Measurements from ENCODE around the gene PIEZO2.

GRCh38 chr18:10965119-10965518, 184.2 kb downstream of the PIEZO2 start:
- no peak for TF ChIP-seq POLR2A (IDR thresholded peaks at IDR 0.05; ENCODE audit: low read depth, low read length)
- TF ChIP-seq TAF1 (IDR thresholded peaks at IDR 0.05; ENCODE audit: low read depth, low read length), result no peak
- TF ChIP-seq POLR2AphosphoS5 (IDR thresholded peaks at IDR 0.05; ENCODE audit: low read depth, low read length), result no peak
- TF ChIP-seq PAX5 (IDR thresholded peaks at IDR 0.05; ENCODE audit: insufficient read depth, low read length, severe bottlenecking), result no peak
- TF ChIP-seq SPI1 (IDR thresholded peaks at IDR 0.05; ENCODE audit: low read depth, low read length), result no peak

Data from GM12891 (cell line).